Esophagus muscularis mucosa (tissue), 4 donors: ENCODE results near the gene SCNN1B. TPM values are rescaled to one million over a fixed set of nuclear protein-coding genes. Genes with fewer than 3 reads are reported as not detected.

Source experiments
- DNase-seq: peaks from one replicate; pipeline ENCODE4 v3.0.0-alpha.2; 2017; ENCODE audit errors: extremely low spot score
- H3K27ac ChIP-seq, 4 donors: fragments of 200-600 bp; sonication (generic); replicated peaks in 1 of 4; 1 replicate in 3 of 4; 2 replicates in 1 of 4; pipeline ENCODE4 v1.5.1; 2016 to 2019; ENCODE audit warnings: mild to moderate bottlenecking in 1 of 4
- H3K27me3 ChIP-seq, 4 donors: fragments of 200-600 bp; sonication (generic); one replicate each; pipeline versions ENCODE4 v1.5.1 to v1.6.0; 2016 to 2019
- H3K36me3 ChIP-seq, 4 donors: fragments of 200-600 bp; sonication (generic); one replicate each; pipeline ENCODE4 v1.5.1; 2016 to 2019
- H3K4me1 ChIP-seq, 4 donors: fragments of 200-600 bp; sonication (generic); one replicate each; pipeline ENCODE4 v1.5.1; 2016 to 2019
- H3K4me3 ChIP-seq, 4 donors: fragments of 200-600 bp; sonication (generic); 1 replicate in 2 of 4; 2 replicates in 2 of 4; pipeline ENCODE4 v1.5.1; 2016 to 2019; ENCODE audit warnings: mild to moderate bottlenecking in 4 of 4, moderate library complexity in 1 of 4
- H3K9me3 ChIP-seq, 4 donors: fragments of 200-600 bp; sonication (generic); 1 replicate in 3 of 4; 2 replicates in 1 of 4; pipeline ENCODE4 v1.5.1; 2016 to 2019
- EP300 ChIP-seq: sonication (generic); formaldehyde crosslinking; IDR thresholded peaks from one replicate; pipeline ENCODE4 v1.6.1; 2017; ENCODE audit warnings: antibody characterized with exemption
- POLR2A ChIP-seq: fragments of 450-650 bp; IDR thresholded peaks from one replicate; pipeline ENCODE4 v1.6.1; 2017; ENCODE audit warnings: antibody characterized with exemption, moderate library complexity, mild to moderate bottlenecking, low read depth
- POLR2AphosphoS5 ChIP-seq, 2 donors: sonication (generic); formaldehyde crosslinking; IDR thresholded peaks; one replicate each; pipeline ENCODE4 v1.6.1; 2017; ENCODE audit warnings: antibody characterized with exemption in 2 of 2
- WGBS: methylation state at CpG from one replicate; pipeline ENCODE4 v1.1.5; 2018; 5-methylcytosine and 5-hydroxymethylcytosine counted together
- intact Hi-C: fragments of 100-400 bp; cut with DNase I; formaldehyde crosslinking; loops from one replicate; pipeline ENCODE4 v1.15.1; 2023
- total RNA-seq, 4 donors: library from RNA; depleted of rRNA; stranded (reverse); fragments of >200 nt; gene quantifications; one replicate each; pipeline versions ENCODE4 v1.1.0 to v1.2.1, GENCODE V29; 2016
- TF ChIP-seq, protein P1 (sequence below), 3 experiments: fragments of 200-600 bp in 2 of 3; fragments of 450-650 bp in 1 of 3; sonication (generic) in 2 of 3; IDR thresholded peaks; one replicate each; pipeline ENCODE4 v1.5.1; 2017 to 2019; ENCODE audit warnings: antibody characterized with exemption in 3 of 3, mild to moderate bottlenecking in 2 of 3, moderate library complexity in 1 of 3

Gene SCNN1B
- total RNA-seq, 4 donors from 2014 or later, result 1.2 to 4.2 (median 4.0) TPM

DNA sequence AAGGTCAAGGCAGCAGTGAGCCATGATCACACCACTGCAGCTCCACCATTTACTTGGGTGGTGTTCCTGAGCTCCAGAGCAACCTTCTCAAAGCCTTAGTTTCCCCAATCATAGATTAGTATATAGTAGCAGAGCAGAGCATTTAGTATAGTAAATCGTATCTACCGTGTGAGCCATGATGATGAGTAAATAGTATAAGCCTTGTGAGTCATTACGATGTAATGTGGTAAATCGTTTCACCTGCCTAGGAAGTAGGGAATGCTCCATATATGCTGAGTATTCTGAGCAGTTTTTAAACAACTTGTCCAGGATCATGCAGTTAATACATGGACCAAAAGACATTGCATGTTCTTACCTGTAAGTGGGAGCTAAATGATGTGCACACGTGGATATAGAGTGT is 66.4 kb downstream of the SCNN1B start:
- Histone ChIP-seq H3K36me3 (no peaks in the 10 kb centered on the region), H3K27ac (no peak overlapping the region), H3K27me3 (peaks cover 0 to 21% (median 0%) of the 10 kb centered on the region in 4 donors), H3K4me1 (peaks cover 0 to 3% (median 0%) of the 10 kb centered on the region in 4 donors), H3K9me3 (no peaks in the 10 kb centered on the region), H3K4me3 (no peak overlapping the region)
- WGBS, result 82% methylated on average over 5 of the region's 5 CpGs
- intact Hi-C loops, result no loop called here
- DNase-seq, result no peak
- TF ChIP-seq, protein P1, sequence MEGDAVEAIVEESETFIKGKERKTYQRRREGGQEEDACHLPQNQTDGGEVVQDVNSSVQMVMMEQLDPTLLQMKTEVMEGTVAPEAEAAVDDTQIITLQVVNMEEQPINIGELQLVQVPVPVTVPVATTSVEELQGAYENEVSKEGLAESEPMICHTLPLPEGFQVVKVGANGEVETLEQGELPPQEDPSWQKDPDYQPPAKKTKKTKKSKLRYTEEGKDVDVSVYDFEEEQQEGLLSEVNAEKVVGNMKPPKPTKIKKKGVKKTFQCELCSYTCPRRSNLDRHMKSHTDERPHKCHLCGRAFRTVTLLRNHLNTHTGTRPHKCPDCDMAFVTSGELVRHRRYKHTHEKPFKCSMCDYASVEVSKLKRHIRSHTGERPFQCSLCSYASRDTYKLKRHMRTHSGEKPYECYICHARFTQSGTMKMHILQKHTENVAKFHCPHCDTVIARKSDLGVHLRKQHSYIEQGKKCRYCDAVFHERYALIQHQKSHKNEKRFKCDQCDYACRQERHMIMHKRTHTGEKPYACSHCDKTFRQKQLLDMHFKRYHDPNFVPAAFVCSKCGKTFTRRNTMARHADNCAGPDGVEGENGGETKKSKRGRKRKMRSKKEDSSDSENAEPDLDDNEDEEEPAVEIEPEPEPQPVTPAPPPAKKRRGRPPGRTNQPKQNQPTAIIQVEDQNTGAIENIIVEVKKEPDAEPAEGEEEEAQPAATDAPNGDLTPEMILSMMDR (IDR thresholded peaks at IDR 0.05), result no peak
- no peak for TF ChIP-seq POLR2A
- no peak for TF ChIP-seq POLR2AphosphoS5 (IDR thresholded peaks at IDR 0.05)
- TF ChIP-seq EP300, result no peak

DNA sequence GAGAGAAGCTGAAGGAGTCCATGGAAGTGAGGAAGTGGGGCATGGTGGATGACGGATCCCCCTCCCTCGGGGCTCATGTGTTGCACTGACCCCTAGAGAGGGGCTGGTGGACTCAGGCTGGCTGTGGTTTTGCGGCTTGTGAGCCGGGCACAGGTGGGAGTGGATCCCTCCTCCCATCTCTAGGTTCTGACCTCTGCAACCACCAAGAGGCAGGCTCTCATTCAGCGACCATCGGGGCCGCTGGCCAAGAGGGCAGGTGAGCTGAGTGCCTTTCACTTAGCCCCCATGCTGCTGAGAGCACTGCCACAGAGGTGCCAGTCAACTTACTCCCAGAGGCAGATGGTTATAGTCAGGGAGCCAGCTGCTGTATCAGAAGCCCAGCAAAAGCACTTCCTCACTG is 67.3 kb downstream of the SCNN1B start:
- intact Hi-C loops, result no loop called here
- peaks cover 0 to 3% (median 0%) of the 10 kb centered on the region in 4 donors for H3K4me1 ChIP-seq

DNA sequence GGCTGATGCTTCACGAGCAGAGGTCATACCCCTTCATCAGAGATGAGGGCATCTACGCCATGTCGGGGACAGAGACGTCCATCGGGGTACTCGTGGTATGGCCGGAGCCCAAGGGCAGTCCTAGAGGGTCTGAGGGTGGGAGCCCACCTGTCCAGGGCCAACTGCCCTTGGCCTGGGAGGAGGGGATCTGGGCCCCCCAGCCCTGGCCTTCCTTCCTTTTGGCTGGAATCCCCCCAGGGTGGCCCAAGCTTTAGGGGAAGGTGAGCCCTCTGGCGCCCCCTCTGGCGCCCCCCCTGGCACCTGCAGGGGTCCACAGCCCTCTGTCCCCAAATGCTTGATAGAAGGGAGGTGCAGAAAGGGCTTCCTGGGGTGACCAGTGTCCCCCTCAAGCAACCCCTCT is 69.3 kb downstream of the SCNN1B start:
- no peak for DNase-seq

More for the DNA sequence above, 67.3 kb downstream of the SCNN1B start:
- DNase-seq, result no peak
- 64% methylated on average over 4 of the region's 7 CpGs for WGBS
- Histone ChIP-seq H3K27me3 (peaks cover 0 to 24% (median 0%) of the 10 kb centered on the region in 4 donors), H3K9me3 (no peaks in the 10 kb centered on the region), H3K27ac (no peak overlapping the region), H3K4me3 (no peak overlapping the region), H3K36me3 (no peaks in the 10 kb centered on the region)
- no peak for TF ChIP-seq POLR2AphosphoS5 (IDR thresholded peaks at IDR 0.05)
- TF ChIP-seq, protein P1 (IDR thresholded peaks at IDR 0.05), result no peak
- TF ChIP-seq EP300, result no peak
- no peak for TF ChIP-seq POLR2A

GRCh38 chr16:23373436-23374219 is 71.5 kb downstream of the SCNN1B start:
- Histone ChIP-seq H3K4me3 (no peak overlapping the region), H3K4me1 (no peaks in the 10 kb centered on the region), H3K27ac (no peak overlapping the region), H3K9me3 (no peaks in the 10 kb centered on the region), H3K36me3 (no peaks in the 10 kb centered on the region), H3K27me3 (peaks cover 0 to 24% (median 0%) of the 10 kb centered on the region in 4 donors)
- WGBS, result 91% methylated on average over 12 of the region's 13 CpGs
- TF ChIP-seq POLR2A (no peak), POLR2AphosphoS5 (IDR thresholded peaks at IDR 0.05) (no peak), EP300 (no peak)
- TF ChIP-seq, protein P1 (IDR thresholded peaks at IDR 0.05), result no peak
- no peak for DNase-seq
- intact Hi-C loops, result no loop called here

More for the DNA sequence above, 69.3 kb downstream of the SCNN1B start:
- H3K4me1 ChIP-seq, result no peaks in the 10 kb centered on the region
- TF ChIP-seq POLR2A (no peak), EP300 (no peak), POLR2AphosphoS5 (IDR thresholded peaks at IDR 0.05) (no peak)
- TF ChIP-seq, protein P1 (IDR thresholded peaks at IDR 0.05), result no peak
- H3K27me3 ChIP-seq, result peaks cover 0 to 24% (median 0%) of the 10 kb centered on the region in 4 donors
- H3K9me3 ChIP-seq, result no peaks in the 10 kb centered on the region
- H3K36me3 ChIP-seq, result no peaks in the 10 kb centered on the region
- intact Hi-C loops, result no loop called here
- H3K27ac ChIP-seq, result no peak overlapping the region
- WGBS, result 60% methylated on average over 2 of the region's 9 CpGs
- no peak overlapping the region for H3K4me3 ChIP-seq
